WERI-Rb-1 (cell line): Measurements from ENCODE around the gene CYB561D2.

Source experiments
- DNase-seq: peaks from one replicate; pipeline ENCODE4 v3.0.0-alpha.2; 2020
- H3K27ac ChIP-seq: fragments of 250-450 bp; sonication (Bioruptor Pico); 2 replicates; pipeline ENCODE4 v1.5.1; 2020; ENCODE audit warnings: mild to moderate bottlenecking, moderate library complexity
- H3K27me3 ChIP-seq: fragments of 250-450 bp; sonication (Bioruptor Pico); 2 replicates; pipeline ENCODE4 v1.5.1; 2021; ENCODE audit warnings: mild to moderate bottlenecking, low read depth, moderate library complexity; ENCODE audit not compliant: insufficient read depth, severe bottlenecking
- H3K36me3 ChIP-seq: fragments of 250-450 bp; sonication (Bioruptor Pico); 2 replicates; pipeline ENCODE4 v1.5.1; 2020; ENCODE audit warnings: mild to moderate bottlenecking, moderate library complexity
- H3K4me3 ChIP-seq: 2 replicates; pipeline ENCODE4 v1.5.1; 2011; ENCODE audit warnings: low read depth, mild to moderate bottlenecking, control low read depth, low read length
- H3K9me3 ChIP-seq: fragments of 250-450 bp; sonication (Bioruptor Pico); 2 replicates; pipeline ENCODE4 v1.5.1; 2021; ENCODE audit warnings: mild to moderate bottlenecking, moderate library complexity; ENCODE audit not compliant: severe bottlenecking
- CTCF ChIP-seq: IDR thresholded peaks from 2 replicates; pipeline ENCODE4 v1.5.1; 2011; ENCODE audit warnings: low read depth, mild to moderate bottlenecking, control low read depth, inconsistent platforms, low read length

The CYB561D2 gene

GRCh38 chr3:50374363-50375257 is 23.9 kb downstream of the CYB561D2 start:
- TF ChIP-seq CTCF = no peak
- no peak for DNase-seq

GRCh38 chr3:50375258-50375931 is 24.7 kb downstream of the CYB561D2 start:
- Histone ChIP-seq H3K27me3 (no peaks in the 10 kb centered on the region), H3K27ac (no peak overlapping the region), H3K9me3 (no peaks in the 10 kb centered on the region), H3K36me3 (no peaks in the 10 kb centered on the region), H3K4me3 (no peak overlapping the region)
- peak; percentile 64 for TF ChIP-seq CTCF
- DNase-seq = peak; percentile 39

More at GRCh38 chr3:50374363-50375257, 23.9 kb downstream of the CYB561D2 start:
- H3K4me3 ChIP-seq = no peak overlapping the region
- no peak overlapping the region for H3K27ac ChIP-seq
- no peaks in the 10 kb centered on the region for H3K36me3 ChIP-seq
- H3K27me3 ChIP-seq = no peaks in the 10 kb centered on the region
- H3K9me3 ChIP-seq = no peaks in the 10 kb centered on the region

- DNase-seq = no peak
- no peaks in the 10 kb centered on the region for H3K9me3 ChIP-seq
Observed at GRCh38 chr3:50378024-50378423, 27.4 kb downstream of the CYB561D2 start.

GRCh38 chr3:50378757-50379156 is 28.1 kb downstream of the CYB561D2 start:
- H3K27me3 ChIP-seq = no peaks in the 10 kb centered on the region
- TF ChIP-seq CTCF = 0 out of 2 replicates have a peak, but pooled peaks have one; percentile 11
- no peaks in the 10 kb centered on the region for H3K9me3 ChIP-seq
- H3K27ac ChIP-seq = no peak overlapping the region
- H3K36me3 ChIP-seq = no peaks in the 10 kb centered on the region
- no peak for DNase-seq
- H3K4me3 ChIP-seq = no peak overlapping the region

More at GRCh38 chr3:50378024-50378423, 27.4 kb downstream of the CYB561D2 start:
- Histone ChIP-seq H3K4me3 (no peak overlapping the region), H3K36me3 (no peaks in the 10 kb centered on the region), H3K27ac (no peak overlapping the region), H3K27me3 (no peaks in the 10 kb centered on the region)
- TF ChIP-seq CTCF = no peak

GRCh38 chr3:50380405-50381085 is 29.9 kb downstream of the CYB561D2 start:
- Histone ChIP-seq H3K36me3 (no peaks in the 10 kb centered on the region), H3K9me3 (no peaks in the 10 kb centered on the region), H3K27me3 (no peaks in the 10 kb centered on the region), H3K4me3 (no peak overlapping the region), H3K27ac (peak overlapping the region; percentile 68)
- DNase-seq = no peak
- no peak for TF ChIP-seq CTCF
